ENCODE measurements around the gene APLF. TPM values are rescaled to one million over a fixed set of nuclear protein-coding genes. Genes with fewer than 3 reads are reported as not detected.

The APLF gene
- total and polyA plus RNA-seq, 2 donors (not counting 3 experiments of a cell fraction or from before 2014, with no cell fraction given), result 0.75 to 2.3 TPM

DNA sequence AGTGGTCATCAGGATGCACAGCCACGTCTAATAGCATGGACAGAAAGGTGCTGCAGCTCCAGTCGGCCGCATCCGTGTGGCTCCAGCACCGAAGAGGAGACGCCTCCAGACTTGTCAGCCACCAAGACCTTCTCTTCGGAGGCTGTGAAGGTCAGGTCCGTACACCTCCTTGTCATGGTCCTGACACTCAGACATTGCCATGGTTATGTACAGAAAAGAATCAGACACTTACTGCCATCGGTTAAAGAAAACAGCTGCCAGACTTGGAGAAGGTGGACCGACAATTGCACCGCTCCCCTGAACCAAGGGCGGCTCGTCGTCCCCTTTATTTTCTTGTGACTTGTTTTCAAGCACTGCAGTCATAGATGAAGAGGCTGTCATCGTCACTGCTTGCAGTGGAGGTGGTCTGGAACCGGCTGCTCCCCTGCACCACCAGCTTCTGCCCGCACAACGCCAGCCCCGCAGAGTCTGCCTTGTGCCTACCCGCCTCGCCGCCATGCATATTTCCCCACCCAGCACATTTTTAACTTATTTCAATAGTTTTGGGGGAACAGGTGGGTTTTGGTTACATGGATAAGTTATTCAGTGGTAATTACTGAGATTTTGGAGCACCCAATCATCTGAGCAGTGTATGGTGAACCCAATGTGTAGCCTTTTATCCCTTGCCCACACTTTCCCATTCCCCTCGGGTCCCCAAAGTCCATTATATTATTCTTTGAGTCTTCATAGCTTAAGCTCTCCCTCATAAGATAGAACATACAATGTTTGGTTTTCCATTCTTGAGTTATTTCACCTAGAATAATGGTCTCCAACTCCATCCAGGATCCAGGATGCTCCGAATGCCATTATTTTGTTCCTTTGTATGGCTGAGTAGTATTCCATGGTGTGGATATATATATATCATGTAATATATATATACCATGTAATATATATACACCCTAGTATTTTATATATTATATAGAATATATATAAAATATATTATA, 18.4 kb upstream of the APLF start:
- Histone ChIP-seq H3K4me2 (ENCODE audit: insufficient read depth, low read length) (no peak overlapping the region), H3K4me3 (replicated peaks in 1 of 3; ENCODE audit: insufficient read depth in 1 of 3, low read depth in 1 of 3, low read length in 3 of 3) (no peak overlapping the region), H3K4me1 (ENCODE audit: control insufficient read depth, extremely low read depth, insufficient read depth, low read length) (no peaks in the 10 kb centered on the region), H3K36me3 (ENCODE audit: control insufficient read depth in 2 of 2, extremely low read depth in 1 of 2, insufficient read depth in 2 of 2, low read length in 2 of 2) (no peaks in the 10 kb centered on the region), H3K9ac (replicated peaks; ENCODE audit: extremely low read depth, insufficient read depth, low read length) (no peak overlapping the region), H2AFZ (ENCODE audit: low read depth, low read length) (no peak overlapping the region), H3K27ac (ENCODE audit: insufficient read depth, low read depth, low read length) (no peak overlapping the region), H4K20me1 (replicated peaks; ENCODE audit: control insufficient read depth, extremely low read depth, insufficient read depth, low read length) (no peaks in the 10 kb centered on the region), H3K9me3 (replicated peaks; ENCODE audit: control insufficient read depth, insufficient read depth, low read length) (no peaks in the 10 kb centered on the region), H3K79me2 (ENCODE audit: control insufficient read depth, insufficient read depth, low read length) (no peaks in the 10 kb centered on the region), H3K27me3 (ENCODE audit: control insufficient read depth in 2 of 2, insufficient read depth in 2 of 2, low read length in 2 of 2) (no peaks in the 10 kb centered on the region), H3K9me1 (replicated peaks; ENCODE audit: control insufficient read depth, extremely low read depth, insufficient read depth, low read length) (no peaks in the 10 kb centered on the region)
- no TSS peak for BruUV-seq (replicated peaks)
- dilution Hi-C loops (cut with MboI; ENCODE audit: extremely low pct_ligation_motif_present, low sequenced_read_pairs), result no loop called here
- ChIA-PET POLR2A (no interaction called here), CTCF (interaction anchor here (1.1 to 1.4 kb wide), 2 partner anchors 9 to 14 kb away, joined by 4 to 5 read pairs; no protein-coding TSS in a partner anchor)
- DNase-seq (ENCODE audit: low read depth, low spot score) (no peak), FAIRE-seq (no peak)
- intact Hi-C loops (cut with micrococcal nuclease), result loop anchor here (10.0 kb wide), 1 partner anchor 194 kb away; the partner anchor contains the start of gene PPP3R1
- TF ChIP-seq MYC (IDR thresholded peaks at IDR 0.05; ENCODE audit: low read depth, low read length), result no peak
- no peak for TF ChIP-seq GATA2 (IDR thresholded peaks at IDR 0.05; ENCODE audit: insufficient read depth, insufficient read length, low read depth, low read length)
- TF ChIP-seq EZH2 (IDR thresholded peaks at IDR 0.05; ENCODE audit: borderline replicate concordance, low read depth, low read length, severe bottlenecking), result no peak
- TF ChIP-seq, protein P1, sequence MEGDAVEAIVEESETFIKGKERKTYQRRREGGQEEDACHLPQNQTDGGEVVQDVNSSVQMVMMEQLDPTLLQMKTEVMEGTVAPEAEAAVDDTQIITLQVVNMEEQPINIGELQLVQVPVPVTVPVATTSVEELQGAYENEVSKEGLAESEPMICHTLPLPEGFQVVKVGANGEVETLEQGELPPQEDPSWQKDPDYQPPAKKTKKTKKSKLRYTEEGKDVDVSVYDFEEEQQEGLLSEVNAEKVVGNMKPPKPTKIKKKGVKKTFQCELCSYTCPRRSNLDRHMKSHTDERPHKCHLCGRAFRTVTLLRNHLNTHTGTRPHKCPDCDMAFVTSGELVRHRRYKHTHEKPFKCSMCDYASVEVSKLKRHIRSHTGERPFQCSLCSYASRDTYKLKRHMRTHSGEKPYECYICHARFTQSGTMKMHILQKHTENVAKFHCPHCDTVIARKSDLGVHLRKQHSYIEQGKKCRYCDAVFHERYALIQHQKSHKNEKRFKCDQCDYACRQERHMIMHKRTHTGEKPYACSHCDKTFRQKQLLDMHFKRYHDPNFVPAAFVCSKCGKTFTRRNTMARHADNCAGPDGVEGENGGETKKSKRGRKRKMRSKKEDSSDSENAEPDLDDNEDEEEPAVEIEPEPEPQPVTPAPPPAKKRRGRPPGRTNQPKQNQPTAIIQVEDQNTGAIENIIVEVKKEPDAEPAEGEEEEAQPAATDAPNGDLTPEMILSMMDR (IDR thresholded peaks at IDR 0.05; ENCODE audit: extremely low read depth in 1 of 2, insufficient read depth in 1 of 2, low read depth in 1 of 2, low read length in 2 of 2), result no peak
- TF ChIP-seq POLR2AphosphoS5 (IDR thresholded peaks at IDR 0.05; ENCODE audit: insufficient read depth, low read depth, low read length), result no peak
- no peak for TF ChIP-seq JUN (IDR thresholded peaks at IDR 0.05; ENCODE audit: borderline replicate concordance, insufficient read depth, insufficient read length, low read depth)
- TF ChIP-seq FOS (IDR thresholded peaks at IDR 0.05; ENCODE audit: borderline replicate concordance, insufficient read depth, low read length), result no peak
- TF ChIP-seq POLR2A (IDR thresholded peaks at IDR 0.05; ENCODE audit: low read depth, low read length), result no peak
- TF ChIP-seq, protein P2, sequence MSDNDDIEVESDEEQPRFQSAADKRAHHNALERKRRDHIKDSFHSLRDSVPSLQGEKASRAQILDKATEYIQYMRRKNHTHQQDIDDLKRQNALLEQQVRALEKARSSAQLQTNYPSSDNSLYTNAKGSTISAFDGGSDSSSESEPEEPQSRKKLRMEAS (IDR thresholded peaks at IDR 0.05; ENCODE audit: insufficient read depth, insufficient read length), result no peak
